ENCODE data around the gene RFC3. TPM values are rescaled to one million over a fixed set of nuclear protein-coding genes. Genes with fewer than 3 reads are reported as not detected.

The RFC3 gene
- total and polyA plus RNA-seq, 2 of the 13 experiments (the other 11 are each of a cell fraction or from before 2014, with no cell fraction given), result 16.0 to 55.7 TPM

DNA sequence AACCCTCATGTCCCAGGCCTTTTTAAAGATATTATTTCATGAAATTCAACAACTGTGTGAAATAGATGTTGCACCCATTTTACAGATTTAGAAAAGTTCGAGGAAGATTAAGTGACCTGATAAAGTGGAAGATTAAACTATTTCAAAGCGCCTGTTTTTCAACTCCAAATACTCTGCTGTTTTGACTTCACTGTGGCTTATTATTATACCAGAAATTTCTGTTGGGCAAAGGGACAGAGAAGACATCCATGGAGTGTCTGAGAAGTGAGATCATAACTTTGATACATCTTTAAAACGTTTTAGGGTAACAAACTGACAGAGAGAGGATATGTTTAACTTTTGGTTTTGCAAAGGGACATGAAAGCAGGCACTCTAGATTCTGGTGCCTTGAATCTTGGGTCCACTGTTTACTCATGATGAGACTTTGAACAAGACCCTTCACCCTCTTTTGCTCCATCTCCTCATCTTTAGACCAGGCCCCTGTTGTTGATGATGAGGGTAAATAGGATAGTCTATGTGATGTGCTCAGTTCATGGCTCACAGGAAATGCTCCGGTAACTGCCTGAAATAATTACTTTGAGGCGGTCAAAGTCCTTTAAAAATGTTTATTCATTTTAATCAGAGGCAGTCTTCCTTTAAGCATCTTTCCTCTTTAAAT is 55.4 kb downstream of the RFC3 start (continued):
- TF ChIP-seq, protein P1, sequence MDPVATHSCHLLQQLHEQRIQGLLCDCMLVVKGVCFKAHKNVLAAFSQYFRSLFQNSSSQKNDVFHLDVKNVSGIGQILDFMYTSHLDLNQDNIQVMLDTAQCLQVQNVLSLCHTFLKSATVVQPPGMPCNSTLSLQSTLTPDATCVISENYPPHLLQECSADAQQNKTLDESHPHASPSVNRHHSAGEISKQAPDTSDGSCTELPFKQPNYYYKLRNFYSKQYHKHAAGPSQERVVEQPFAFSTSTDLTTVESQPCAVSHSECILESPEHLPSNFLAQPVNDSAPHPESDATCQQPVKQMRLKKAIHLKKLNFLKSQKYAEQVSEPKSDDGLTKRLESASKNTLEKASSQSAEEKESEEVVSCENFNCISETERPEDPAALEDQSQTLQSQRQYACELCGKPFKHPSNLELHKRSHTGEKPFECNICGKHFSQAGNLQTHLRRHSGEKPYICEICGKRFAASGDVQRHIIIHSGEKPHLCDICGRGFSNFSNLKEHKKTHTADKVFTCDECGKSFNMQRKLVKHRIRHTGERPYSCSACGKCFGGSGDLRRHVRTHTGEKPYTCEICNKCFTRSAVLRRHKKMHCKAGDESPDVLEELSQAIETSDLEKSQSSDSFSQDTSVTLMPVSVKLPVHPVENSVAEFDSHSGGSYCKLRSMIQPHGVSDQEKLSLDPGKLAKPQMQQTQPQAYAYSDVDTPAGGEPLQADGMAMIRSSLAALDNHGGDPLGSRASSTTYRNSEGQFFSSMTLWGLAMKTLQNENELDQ (CRISPR knock-in tag; IDR thresholded peaks at IDR 0.05; ENCODE audit: borderline replicate concordance), result no peak
- no peak for TF ChIP-seq HDAC6 (IDR thresholded peaks at IDR 0.05; ENCODE audit: low read depth, low read length)
- TF ChIP-seq ETV6 (CRISPR knock-in tag; conservative IDR thresholded peaks at IDR 0.05), result no peak
- TF ChIP-seq, protein P2, sequence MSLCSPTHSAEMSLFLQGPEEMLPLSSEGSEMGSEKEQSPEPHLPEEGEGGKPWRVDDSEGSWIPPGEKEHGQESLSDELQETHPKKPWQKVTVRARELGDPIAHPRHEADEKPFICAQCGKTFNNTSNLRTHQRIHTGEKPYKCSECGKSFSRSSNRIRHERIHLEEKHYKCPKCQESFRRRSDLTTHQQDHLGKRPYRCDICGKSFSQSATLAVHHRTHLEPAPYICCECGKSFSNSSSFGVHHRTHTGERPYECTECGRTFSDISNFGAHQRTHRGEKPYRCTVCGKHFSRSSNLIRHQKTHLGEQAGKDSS (CRISPR knock-in tag; IDR thresholded peaks at IDR 0.05; ENCODE audit: borderline replicate concordance, low read depth), result peak; percentile 31; the same call in 1 of the 2 replicates
- peak; percentile 58; the same call in 1 of the 2 replicates for TF ChIP-seq TBX2 (CRISPR knock-in tag; IDR thresholded peaks at IDR 0.05; ENCODE audit: borderline replicate concordance)
- TF ChIP-seq ELF3 (CRISPR knock-in tag; IDR thresholded peaks at IDR 0.05), result peak; percentile 59
- TF ChIP-seq, protein P3, sequence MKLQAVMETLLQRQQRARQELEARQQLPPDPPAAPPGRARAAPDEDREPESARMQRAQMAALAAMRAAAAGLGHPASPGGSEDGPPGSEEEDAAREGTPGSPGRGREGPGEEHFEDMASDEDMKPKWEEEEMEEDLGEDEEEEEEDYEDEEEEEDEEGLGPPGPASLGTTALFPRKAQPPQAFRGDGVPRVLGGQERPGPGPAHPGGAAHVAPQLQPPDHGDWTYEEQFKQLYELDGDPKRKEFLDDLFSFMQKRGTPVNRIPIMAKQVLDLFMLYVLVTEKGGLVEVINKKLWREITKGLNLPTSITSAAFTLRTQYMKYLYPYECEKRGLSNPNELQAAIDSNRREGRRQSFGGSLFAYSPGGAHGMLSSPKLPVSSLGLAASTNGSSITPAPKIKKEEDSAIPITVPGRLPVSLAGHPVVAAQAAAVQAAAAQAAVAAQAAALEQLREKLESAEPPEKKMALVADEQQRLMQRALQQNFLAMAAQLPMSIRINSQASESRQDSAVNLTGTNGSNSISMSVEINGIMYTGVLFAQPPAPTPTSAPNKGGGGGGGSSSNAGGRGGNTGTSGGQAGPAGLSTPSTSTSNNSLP (IDR thresholded peaks at IDR 0.05; ENCODE audit: low read depth, low read length), result 0 out of 2 replicates have a peak, but pooled peaks have one; percentile 40
- peak; percentile 59; the same call in 1 of the 2 replicates for TF ChIP-seq TARDBP (CRISPR knock-in tag; IDR thresholded peaks at IDR 0.05)
- TF ChIP-seq, protein P4, sequence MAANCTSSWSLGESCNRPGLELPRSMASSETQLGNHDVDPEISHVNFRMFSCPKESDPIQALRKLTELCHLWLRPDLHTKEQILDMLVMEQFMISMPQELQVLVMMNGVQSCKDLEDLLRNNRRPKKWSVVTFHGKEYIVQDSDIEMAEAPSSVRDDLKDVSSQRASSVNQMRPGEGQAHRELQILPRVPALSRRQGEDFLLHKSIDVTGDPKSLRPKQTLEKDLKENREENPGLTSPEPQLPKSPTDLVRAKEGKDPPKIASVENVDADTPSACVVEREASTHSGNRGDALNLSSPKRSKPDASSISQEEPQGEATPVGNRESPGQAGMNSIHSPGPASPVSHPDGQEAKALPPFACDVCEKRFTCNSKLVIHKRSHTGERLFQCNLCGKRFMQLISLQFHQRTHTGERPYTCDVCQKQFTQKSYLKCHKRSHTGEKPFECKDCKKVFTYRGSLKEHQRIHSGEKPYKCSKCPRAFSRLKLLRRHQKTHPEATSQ (CRISPR knock-in tag; IDR thresholded peaks at IDR 0.05; ENCODE audit: borderline replicate concordance), result no peak
- TF ChIP-seq, protein P5, sequence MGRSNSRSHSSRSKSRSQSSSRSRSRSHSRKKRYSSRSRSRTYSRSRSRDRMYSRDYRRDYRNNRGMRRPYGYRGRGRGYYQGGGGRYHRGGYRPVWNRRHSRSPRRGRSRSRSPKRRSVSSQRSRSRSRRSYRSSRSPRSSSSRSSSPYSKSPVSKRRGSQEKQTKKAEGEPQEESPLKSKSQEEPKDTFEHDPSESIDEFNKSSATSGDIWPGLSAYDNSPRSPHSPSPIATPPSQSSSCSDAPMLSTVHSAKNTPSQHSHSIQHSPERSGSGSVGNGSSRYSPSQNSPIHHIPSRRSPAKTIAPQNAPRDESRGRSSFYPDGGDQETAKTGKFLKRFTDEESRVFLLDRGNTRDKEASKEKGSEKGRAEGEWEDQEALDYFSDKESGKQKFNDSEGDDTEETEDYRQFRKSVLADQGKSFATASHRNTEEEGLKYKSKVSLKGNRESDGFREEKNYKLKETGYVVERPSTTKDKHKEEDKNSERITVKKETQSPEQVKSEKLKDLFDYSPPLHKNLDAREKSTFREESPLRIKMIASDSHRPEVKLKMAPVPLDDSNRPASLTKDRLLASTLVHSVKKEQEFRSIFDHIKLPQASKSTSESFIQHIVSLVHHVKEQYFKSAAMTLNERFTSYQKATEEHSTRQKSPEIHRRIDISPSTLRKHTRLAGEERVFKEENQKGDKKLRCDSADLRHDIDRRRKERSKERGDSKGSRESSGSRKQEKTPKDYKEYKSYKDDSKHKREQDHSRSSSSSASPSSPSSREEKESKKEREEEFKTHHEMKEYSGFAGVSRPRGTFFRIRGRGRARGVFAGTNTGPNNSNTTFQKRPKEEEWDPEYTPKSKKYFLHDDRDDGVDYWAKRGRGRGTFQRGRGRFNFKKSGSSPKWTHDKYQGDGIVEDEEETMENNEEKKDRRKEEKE (IDR thresholded peaks at IDR 0.05), result no peak
- no peak for TF ChIP-seq ZMYM4 (CRISPR knock-in tag; IDR thresholded peaks at IDR 0.05)
- no peak for TF ChIP-seq ZFP37 (CRISPR knock-in tag; IDR thresholded peaks at IDR 0.05; ENCODE audit: borderline replicate concordance)
- TF ChIP-seq ZNF567 (CRISPR knock-in tag; IDR thresholded peaks at IDR 0.05; ENCODE audit: borderline replicate concordance), result no peak
- TF ChIP-seq, protein P6, sequence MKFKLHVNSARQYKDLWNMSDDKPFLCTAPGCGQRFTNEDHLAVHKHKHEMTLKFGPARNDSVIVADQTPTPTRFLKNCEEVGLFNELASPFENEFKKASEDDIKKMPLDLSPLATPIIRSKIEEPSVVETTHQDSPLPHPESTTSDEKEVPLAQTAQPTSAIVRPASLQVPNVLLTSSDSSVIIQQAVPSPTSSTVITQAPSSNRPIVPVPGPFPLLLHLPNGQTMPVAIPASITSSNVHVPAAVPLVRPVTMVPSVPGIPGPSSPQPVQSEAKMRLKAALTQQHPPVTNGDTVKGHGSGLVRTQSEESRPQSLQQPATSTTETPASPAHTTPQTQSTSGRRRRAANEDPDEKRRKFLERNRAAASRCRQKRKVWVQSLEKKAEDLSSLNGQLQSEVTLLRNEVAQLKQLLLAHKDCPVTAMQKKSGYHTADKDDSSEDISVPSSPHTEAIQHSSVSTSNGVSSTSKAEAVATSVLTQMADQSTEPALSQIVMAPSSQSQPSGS (CRISPR knock-in tag; IDR thresholded peaks at IDR 0.05), result peak; percentile 17; the same call in 1 of the 2 replicates
- TF ChIP-seq, protein P7, sequence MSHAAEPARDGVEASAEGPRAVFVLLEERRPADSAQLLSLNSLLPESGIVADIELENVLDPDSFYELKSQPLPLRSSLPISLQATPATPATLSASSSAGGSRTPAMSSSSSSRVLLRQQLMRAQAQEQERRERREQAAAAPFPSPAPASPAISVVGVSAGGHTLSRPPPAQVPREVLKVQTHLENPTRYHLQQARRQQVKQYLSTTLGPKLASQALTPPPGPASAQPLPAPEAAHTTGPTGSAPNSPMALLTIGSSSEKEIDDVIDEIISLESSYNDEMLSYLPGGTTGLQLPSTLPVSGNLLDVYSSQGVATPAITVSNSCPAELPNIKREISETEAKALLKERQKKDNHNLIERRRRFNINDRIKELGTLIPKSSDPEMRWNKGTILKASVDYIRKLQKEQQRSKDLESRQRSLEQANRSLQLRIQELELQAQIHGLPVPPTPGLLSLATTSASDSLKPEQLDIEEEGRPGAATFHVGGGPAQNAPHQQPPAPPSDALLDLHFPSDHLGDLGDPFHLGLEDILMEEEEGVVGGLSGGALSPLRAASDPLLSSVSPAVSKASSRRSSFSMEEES (CRISPR knock-in tag; IDR thresholded peaks at IDR 0.05), result 0 out of 2 replicates have a peak, but pooled peaks have one; percentile 12
